OCI-M2 (cell line): ENCODE results near the gene RPL38.

Experiments used
- DNase-seq: peaks from one replicate; lab custom pipeline; 2025; ENCODE audit not compliant: unreplicated experiment; lab: John Stamatoyannopoulos, UW

Gene RPL38

DNA sequence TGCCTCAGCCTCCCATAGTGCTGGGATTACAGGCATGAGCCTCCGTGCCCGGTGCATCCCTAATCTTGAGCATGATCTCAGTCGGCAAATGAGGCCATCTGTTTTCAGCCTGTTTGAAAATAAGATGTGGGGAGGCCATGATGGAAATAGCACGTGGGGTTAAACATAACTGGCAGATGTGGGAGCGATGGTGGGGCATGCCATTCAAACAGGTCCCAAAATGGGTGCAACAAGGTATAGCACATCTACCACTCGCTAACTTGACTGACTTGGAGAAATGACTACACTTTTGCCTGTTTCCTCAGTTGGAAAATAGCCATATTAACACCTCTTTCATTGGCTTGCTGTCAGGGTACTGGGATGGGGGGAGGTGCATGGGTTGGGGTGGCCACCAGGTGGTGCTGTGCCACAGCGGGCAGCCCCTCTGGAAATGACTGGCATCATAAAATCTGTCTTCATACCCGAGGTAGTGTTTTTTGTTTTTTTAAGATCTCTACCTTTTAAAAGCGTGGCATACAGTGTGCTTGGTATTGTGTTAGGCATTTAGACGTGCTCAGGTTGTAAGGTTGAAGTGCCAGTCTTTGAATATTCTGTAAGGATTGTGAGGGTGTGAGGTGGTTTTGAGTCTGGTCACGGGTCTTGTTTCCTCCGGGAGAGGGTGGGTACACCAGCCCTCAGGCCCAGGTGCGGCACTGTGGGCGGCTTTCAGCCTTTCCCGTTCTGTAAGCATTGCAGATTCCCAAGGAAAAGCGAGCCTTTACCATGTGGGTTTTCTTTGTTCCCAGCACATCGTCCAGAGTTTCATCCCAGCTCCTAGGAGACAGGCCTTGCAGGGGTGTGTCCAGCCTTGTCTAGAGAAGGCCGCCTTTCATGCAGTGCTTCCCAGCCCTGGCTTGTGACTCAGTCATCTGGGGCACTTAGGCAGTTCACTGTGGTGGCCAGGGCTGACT, 7.0 kb downstream of the RPL38 start:
- DNase-seq: no peak

DNA sequence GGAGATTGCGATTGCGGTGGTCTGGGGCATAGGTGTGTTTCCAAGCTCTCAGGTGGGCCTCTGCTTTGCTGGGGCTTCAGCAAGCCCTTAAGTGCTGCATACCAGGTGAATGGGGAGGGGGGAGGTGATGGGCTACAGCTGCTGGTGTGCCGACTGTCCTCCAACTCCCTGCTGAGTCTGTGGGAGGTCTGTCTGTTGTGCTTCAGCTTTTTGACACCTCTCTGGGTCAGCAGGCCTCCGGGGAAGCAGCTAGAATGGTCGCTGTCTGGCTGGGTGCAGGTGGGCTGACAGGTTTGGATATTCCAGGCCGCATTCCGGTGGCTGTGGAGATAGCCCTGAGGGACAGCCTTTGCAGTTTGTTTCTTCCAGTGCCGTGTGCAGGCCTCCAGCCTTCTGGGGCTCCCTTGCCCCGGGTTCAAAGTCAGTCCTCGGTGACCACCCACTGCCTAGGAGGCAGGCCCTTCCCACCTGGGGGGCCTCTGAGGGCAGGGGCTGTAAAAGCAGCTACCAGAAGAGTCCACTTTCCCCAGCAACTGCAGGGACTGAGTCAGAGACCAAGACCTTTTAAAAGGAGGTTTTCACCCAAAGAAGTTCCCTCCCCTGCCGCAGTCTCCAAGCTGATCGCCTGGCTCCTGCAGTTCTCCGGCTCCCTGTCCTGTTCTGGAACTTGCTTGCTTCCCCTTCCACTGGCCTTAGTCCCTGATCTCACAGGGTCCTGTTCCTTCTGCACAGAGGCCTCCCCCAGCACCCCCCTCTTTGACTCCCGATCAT, 7.8 kb downstream of the RPL38 start:
- no peak for DNase-seq

DNA sequence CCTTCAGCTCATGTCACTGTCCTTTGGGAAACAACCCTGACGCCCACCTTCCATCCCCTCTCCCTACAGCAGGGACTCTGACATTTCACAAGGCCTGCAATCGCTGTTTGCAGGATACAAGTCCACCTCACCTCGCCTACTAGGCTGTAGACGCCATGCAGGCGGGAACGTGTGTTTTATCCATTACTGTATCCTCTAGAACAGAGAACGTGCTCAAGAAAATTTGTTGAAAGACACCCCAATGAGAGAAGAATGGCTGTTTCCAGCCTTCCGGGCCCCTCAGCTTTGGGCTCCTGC, 8.4 kb downstream of the RPL38 start:
- DNase-seq: no peak

DNA sequence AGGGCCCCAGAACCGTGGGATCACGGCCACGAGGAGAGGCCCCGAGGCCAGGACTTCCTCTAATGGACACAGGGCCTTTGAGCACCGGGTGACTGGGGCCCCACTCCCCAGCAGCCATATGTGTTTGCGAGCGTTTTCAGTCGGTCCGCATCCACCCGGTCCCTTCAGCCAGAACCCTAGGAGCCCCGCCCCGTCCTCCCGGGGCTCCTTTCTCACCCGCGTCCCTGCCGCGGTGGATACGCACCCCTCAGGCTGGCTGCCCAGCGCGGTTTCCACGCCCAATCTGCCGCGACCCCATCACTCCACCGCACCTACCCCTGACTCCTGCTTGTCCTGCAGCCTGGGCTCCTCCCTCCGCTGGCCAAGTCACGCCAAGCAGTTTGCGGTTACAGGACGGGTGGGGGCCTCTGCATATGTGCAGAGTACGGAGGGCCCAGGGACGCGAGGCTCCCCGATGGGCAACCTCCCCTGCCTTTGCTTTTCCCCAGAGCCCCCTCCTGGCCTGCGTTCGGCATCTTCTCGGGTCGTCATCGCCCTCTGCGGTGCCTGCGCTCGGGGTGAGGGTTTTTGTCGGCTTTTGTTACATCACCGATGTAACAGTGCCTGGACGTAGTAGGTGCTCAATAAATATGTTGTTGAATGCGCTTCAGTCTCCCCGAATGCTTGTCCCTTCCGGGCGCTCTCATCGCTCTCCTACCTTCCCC, 8.9 kb downstream of the RPL38 start:
- DNase-seq: no peak

DNA sequence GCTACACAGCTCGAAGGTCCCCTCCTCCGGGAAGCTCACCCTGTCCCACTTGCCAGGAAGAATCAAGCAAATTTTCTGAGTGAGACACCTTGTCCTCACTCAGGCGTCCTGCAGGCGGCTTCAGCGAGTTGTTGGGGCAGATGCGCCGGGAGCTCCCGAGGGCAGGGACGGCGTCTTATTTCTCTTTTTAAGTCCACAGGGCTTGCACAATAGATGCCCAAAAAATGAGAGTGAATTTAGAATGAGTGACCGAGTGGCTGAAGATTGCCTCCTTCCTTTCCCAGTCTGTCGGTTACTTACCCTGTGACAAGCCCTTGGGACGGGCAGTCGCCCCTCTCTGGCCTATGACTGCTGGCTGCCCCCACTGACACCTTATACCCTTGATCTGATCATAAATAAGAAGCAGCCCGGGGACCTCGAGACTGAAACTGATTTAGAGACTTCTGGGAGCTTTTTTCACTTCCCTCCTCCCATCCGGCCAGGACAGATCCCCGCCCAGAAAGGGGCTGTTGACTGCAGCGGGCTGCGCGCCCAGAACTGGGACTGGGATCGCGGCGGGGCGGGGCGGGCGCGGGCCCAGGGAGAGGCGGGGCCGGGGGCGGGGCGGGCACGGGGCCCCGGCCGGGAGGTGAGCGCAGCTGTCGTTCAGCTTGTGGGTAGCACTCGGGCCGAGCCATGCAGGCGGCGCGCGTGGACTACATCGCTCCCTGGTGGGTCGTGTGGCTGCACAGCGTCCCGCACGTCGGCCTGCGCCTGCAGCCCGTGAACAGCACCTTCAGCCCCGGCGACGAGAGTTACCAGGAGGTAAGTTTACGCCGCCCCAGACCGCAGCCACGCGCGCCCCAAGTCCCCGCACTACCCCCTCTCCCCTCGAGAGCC, 9.7 kb downstream of the RPL38 start, which contains the start of gene TTYH2:
Gene TTYH2 (plus strand): TSS at position 659 of the 879 bp plus-strand sequence. CDS start 17 bp downstream, at position 676.
- no peak for DNase-seq

DNA sequence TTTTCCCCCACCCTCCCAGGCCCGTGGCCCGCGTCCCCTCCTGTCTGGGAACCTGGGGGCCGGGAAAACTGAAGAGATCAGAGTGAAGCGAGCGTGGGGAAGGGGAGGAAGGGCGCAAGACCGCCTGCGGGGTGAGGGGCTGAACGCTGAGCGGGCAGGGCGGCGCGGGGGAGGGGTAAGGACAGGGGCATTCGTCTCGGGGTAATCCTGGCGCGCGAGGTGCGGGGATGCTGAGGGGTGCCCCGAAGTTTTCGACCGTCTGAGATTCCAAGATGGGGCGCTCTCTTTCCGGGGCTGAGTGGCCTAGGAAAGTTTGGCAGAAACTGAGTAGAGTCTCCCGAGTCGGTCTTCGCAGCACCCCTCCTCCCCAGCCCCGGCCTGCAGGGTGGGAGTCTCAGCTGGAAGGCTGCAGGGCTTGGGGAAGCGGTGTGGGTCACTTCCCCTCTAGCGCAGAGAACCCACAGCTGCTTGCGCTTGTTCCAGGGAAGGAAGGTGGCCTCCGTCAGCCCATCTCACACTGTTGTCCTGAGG, 10.4 kb downstream of the RPL38 start:
- DNase-seq: no peak

DNA sequence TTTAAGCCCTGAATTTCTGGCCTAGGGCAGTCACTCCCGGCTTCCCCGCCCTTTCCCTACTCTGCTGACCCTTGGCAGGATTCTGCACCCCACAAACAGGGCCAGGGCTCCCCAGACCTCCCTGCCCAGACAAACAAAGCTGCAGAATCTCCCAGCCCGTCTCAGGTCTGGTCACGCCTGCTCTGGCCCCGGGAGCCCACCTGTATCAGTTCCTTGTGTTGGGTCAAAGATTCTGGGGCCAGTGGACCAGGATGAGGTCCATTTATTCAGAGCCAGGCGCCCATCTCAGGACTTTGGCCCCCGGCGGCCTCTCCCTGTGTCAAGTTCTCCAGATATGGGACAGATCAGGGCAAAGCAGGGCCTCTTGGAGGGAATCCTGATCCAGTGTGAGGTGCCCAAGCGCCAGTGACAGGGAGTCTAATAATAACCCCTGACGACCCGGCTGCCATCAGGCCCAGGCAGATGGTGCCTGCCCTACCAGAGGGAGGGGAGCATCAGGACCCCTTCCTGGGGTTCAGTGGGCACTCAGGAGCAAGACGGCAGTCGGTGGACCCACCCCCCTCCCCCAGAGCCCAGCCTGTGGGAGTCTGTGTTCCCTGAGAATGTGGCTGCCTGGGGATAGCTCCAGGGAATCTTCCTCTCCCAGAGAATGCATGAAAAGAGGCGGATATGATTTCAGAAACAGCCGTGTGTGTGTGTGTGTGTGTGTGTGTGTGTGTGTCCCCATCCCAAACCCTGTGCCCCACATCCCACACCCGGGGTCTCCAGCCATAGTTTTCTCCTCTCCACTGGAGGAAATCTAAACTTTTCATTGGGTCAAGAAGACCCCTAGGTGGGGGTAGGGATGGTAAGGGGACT, 11.2 kb downstream of the RPL38 start:
- DNase-seq: no peak

DNA sequence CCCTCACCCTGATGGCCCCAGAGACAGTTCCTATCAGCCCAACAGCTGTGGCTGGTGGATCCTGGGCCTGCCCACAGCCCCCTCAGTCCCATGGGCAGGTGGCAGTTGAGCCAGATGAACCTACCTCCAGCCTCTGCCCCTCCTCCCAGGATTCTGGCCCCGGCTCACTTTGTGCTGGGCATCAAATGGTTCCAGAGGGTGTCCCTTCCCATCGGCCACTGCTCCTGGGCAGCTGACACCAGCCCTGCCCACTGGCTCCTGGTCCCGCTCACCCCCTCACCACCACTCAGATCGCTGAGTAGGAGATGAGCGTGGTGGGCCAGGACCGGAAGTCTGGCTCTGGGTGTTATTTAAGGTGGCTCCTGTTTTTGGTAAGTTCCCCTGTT, 11.9 kb downstream of the RPL38 start:
- no peak for DNase-seq

DNA sequence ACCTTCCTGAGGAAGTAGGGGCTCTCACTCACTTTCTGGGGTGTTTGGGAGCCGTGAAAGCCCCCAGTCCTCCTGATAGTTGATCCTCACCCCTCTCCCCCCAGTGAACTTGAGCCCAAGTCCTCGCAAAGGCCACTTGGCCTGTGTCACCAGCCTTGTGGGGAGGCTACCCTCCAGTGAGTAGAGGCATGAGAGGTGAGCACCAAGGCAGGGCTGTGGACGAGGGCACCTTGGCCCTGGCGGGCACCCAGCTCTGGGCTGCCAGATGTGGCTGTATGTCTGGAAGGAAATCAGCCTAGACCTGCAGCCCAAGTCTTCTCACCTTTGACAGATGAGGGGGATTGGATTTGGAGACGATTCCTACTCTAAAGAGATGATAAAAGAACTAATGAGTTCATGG, 13.0 kb downstream of the RPL38 start:
- no peak for DNase-seq

DNA sequence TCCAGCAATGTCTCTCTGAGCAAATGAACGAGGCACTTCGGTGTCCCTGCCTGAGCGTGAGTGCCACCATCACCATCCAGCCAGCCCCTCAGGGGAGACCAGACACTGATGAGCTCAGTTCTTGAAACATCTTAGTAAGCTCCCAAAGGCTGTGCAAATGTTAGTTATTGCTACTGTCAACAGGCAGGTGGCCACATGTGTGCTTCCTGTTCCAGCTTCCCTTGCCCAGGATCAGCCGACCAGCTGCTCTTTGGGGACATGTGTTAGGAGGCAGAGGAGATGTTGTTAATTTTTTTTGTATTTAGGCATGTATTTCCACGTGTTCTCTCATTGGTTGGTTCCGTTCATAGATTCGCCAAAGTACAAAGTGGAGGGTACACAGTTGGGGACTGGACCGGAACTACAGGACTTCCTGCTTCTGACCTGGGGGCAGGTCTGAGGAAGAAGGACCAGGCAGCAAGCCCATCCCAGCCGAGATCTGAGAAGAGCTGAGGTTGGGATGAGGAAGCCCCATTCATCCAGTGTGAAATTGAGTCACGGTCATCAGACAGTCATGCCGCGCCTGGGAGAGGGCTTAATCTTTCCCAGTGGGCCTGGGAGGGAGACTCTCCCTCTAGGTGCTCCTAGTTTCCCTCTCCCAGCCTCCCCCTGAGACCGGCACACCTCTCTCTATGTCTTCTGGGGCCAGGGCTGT, 13.7 kb downstream of the RPL38 start:
- no peak for DNase-seq

DNA sequence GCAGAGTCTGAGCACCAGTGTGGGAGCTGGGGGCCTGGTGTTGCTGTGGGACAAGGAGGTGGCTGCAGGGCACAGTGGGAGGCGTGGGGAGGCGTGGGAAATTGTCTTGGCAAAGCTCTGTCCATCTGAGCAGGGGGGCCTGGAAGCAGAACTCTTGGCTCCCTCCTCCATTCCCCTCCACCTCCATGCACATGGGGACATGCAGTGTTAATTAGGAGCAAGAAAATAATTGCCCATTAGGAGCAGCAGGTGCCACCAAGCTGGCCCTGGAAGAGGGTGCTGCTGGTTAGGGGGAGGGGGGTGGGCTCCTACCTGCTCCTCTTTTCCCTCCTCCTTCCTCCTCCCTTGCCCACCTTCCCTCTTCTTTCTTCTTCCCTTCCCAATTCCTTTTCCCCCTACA, 14.4 kb downstream of the RPL38 start:
- DNase-seq: no peak

DNA sequence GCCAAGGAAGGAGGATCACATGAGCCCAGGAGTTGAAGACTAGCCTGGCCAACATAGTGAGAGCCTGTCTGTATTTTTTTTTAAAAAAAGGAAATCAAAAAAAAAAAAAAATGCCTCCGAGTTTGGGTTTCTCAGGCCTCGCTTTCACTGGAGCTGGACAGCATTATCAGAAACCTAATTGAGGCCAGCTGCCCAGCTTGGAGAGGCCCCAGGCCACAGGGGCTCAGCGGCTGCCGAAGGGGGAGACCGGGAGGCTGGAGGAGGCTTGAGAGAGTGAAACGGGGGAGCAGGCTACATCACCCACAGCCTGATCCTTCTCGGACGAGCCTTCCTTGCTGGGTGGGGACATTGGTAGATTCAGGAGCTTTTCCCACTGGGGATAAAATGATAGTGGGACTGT, 15.0 kb downstream of the RPL38 start:
- no peak for DNase-seq

DNA sequence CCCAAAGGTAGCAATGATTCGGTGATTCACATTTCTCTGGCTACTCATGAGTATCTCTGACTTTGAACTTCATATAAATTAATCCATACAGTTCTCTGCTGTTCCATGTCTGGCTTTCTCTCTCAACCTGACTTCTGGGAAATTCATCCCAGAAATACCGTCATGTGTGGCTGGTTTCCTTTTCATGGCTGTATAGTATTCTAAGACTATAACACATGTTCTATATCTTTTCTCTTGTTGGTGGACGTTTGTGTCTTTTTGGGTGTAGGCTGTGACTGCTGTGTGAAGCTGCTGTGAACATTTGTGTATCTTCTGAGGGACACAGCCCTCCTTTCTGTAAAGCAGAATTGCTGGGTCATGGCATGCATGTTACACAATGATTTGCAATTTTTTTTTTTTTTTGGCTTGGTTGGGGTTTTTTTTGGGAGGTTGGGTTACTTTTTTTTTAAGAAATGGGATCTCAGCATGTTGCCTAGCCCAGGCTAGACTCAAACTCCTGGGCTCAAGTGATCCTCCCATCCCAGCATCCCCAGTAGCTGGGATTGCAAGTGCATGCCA, 16.2 kb downstream of the RPL38 start:
- no peak for DNase-seq

DNA sequence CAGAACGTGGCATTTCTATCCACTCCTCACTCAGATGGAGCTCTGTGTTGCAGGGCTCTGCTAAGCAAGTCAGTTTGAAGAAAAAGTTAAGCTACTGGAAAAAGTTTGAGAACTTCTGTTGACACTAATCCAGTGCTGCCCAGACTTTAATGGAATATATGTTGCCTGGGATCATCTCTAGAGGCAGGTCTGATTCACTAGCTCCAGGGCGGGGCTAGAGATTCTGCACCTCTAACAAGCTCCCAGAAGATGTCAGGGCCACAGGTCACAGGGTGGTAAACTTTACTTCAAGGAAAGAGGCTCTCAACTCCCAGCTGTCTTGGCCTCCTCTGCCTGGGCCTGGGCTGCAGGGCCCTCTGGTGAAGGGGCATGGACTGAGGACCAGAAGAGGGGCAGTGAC, 16.7 kb downstream of the RPL38 start:
- DNase-seq: no peak

DNA sequence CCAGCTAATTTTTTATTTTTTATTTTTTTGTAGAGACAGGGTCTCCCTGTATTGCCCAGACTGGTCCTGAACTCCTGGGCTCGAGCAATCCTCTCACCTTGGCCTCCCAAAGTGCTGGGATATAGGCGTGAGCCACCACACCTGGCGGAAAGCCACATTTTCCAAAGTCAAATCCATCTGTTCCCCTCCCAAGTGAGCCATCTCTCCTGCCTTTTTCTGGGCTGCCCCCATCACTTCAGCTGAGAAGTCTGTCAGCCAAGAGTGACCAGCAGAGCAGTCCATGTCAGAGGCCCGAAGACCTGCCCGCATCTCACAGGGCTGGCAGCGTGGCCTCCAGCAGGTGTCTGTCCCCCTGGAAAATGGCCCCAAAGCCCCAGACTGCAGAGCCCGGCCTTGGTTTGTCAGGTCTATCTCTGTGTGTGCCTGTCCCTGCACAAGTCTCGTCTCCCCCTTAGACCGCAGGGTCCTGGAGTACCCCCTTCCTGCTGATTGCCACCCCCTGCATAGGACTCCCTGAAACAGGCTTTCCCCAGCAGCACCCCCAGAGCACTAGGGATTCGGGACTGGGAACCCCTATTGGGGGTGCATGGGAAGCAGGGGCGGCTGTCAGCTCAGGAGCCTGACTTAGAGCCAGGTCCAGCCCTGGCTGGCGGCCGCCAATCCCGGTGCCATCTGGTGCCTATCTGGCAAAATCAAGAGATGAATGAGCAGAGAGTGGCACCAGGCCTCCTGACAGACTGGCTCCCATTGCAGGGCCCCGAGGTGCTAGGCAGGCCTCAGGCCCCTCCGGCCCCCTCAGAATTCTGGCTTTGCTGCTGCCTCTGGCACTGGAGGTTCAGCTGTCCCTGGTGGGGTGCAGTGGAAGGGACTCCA, 17.7 kb downstream of the RPL38 start:
- DNase-seq: no peak

DNA sequence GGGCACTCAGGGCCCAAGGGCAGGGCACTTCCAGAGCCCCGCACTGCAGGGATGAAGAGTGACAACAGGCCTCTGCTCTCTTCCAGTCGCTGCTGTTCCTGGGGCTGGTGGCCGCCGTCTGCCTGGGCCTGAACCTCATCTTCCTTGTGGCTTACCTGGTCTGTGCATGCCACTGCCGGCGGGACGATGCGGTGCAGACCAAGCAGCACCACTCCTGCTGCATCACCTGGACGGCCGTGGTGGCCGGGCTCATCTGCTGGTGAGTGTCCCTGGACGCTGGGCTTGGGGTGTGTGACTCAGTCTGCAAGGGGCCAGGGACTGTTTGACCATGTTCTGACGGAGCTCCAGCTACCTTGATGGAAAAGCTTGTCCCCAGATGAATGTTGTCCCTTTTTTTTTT, 18.9 kb downstream of the RPL38 start:
- no peak for DNase-seq

DNA sequence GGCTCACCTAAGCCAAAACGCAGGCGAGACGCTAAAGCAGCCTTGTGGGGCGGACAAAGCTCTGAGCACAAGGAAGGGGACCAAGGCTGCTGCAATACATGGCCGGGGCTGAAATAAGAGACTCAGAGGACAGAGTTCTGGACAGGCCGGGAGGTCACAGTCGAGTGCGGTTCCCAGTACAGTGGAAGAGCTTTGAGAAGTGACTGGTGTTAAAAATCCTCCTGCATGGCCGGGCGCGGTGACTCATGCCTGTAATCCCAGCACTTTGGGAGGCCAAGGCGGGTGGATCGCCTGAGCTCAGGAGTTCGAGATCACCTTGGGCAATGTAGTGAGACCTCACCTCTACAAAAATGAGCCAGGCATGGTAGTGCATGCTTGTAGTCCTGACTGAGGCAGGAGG, 20.4 kb downstream of the RPL38 start:
- DNase-seq: no peak
